ENCODE results near the gene ABCD1. TPM values are rescaled to one million over a fixed set of nuclear protein-coding genes. Genes with fewer than 3 reads are reported as not detected.

ABCD1 gene
- total RNA-seq, 2 donors from 2014 or later = 9.7 to 97.8 TPM

DNA sequence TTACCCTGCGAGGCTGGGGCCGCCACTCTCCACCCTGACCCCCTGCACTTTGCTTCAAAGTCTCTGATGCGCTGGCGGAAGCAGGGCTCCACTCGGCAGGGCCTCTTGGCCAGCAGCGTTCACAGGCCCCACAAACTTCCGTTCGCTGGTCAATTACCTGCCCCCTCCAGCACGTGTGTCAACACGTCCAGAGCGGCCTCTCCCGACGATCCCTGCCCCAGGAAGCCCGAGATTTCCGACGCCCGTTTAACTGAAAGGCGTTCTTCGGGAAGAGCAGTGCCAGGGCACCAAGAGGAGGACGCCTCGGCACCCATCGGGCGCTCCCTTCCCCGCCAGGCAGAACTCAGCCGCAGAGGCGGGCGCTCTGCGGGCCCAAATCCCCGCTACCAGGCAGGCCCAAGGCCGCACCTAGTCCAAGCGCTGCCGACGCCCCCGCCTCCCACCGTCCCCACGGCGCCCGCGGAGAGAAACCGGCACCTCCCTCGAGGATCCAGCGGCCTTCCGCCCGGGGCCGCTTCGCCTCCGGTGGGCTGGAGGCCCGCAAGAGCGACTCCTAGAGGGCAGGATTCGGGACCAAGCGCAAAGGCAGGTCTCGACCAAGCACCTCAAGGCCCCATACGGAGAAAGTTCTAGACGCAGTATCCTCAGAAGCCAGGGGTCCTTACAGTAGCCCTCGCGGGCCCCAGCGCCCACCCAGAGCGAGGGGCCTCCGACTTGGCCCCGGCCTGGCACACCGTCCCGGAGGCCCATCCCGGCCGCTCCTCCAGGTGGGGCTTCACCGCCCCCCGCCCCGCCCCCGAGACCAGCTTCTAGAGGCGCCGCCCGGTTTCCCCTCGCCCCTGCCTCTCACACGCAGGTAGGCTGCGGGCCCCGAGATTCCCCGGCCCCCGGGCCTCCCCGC lies 1.1 kb upstream of the ABCD1 start:
- Histone ChIP-seq H3K4me1 (replicated peaks) (no peaks in the 10 kb centered on the region), H3K9me3 (no peaks in the 10 kb centered on the region), H3K4me3 (peak overlapping the region; percentile 58 to 63), H3K27ac (peak overlapping the region; percentile 84 to 88), H3K27me3 (replicated peaks; ENCODE audit: insufficient read depth) (no peaks in the 10 kb centered on the region), H3K36me3 (no peaks in the 10 kb centered on the region)
- under 1% methylated on average over 28 of the region's 78 CpGs for WGBS
- intact Hi-C loops (cut with DNase I) = no loop called here
- TF ChIP-seq POLR2AphosphoS5 (IDR thresholded peaks at IDR 0.05) (no peak), CTCF (IDR thresholded peaks at IDR 0.05) (peak in 1 of 4 experiments; percentile 9)
- peak; percentile 12 for DNase-seq (ENCODE audit: low spot score)

GRCh38 chrX:153725039-153725831 lies 579 bp downstream of the ABCD1 start:
- no peak for TF ChIP-seq POLR2A (IDR thresholded peaks at IDR 0.05)
- TF ChIP-seq CTCF (IDR thresholded peaks at IDR 0.05) = no peak
- TF ChIP-seq POLR2AphosphoS5 (IDR thresholded peaks at IDR 0.05) = no peak
- no peak for DNase-seq (ENCODE audit: low spot score)
- H3K4me1 ChIP-seq (replicated peaks) = no peaks in the 10 kb centered on the region
- intact Hi-C loops (cut with DNase I) = no loop called here
- no peaks in the 10 kb centered on the region for H3K36me3 ChIP-seq
- peak overlapping the region; percentile 84 to 88 for H3K27ac ChIP-seq
- 60% methylated on average over 35 of the region's 55 CpGs for WGBS
- H3K27me3 ChIP-seq (replicated peaks; ENCODE audit: insufficient read depth) = no peaks in the 10 kb centered on the region
- H3K9me3 ChIP-seq = no peaks in the 10 kb centered on the region
- H3K4me3 ChIP-seq = peak overlapping the region; percentile 58 to 63

DNA sequence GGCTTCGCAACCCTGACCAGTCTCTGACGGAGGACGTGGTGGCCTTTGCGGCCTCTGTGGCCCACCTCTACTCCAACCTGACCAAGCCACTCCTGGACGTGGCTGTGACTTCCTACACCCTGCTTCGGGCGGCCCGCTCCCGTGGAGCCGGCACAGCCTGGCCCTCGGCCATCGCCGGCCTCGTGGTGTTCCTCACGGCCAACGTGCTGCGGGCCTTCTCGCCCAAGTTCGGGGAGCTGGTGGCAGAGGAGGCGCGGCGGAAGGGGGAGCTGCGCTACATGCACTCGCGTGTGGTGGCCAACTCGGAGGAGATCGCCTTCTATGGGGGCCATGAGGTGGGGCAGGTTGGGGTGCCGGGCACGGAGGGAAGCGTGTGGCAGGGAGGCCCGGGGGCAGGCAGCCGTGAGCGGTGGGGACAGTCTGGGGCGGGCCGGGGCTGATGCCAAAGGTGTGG lies 1.2 kb downstream of the ABCD1 start:
- no peak for DNase-seq (ENCODE audit: low spot score)
- no peak overlapping the region for H3K4me3 ChIP-seq
- H3K36me3 ChIP-seq = no peaks in the 10 kb centered on the region
- H3K27ac ChIP-seq = peak overlapping the region; percentile 55 to 76
- no peak for TF ChIP-seq POLR2A (IDR thresholded peaks at IDR 0.05)
- TF ChIP-seq CTCF (IDR thresholded peaks at IDR 0.05) = no peak
- TF ChIP-seq POLR2AphosphoS5 (IDR thresholded peaks at IDR 0.05) = no peak
- H3K27me3 ChIP-seq (replicated peaks; ENCODE audit: insufficient read depth) = no peaks in the 10 kb centered on the region
- WGBS = 86% methylated on average over 15 of the region's 35 CpGs
- H3K4me1 ChIP-seq (replicated peaks) = no peaks in the 10 kb centered on the region
- no peaks in the 10 kb centered on the region for H3K9me3 ChIP-seq
- intact Hi-C loops (cut with DNase I) = no loop called here

- H3K4me1 ChIP-seq (replicated peaks) = no peaks in the 10 kb centered on the region
- H3K4me3 ChIP-seq = no peak overlapping the region
- WGBS = 21% methylated on average over 12 of the region's 35 CpGs
- H3K9me3 ChIP-seq = no peaks in the 10 kb centered on the region
- no peaks in the 10 kb centered on the region for H3K27me3 ChIP-seq (replicated peaks; ENCODE audit: insufficient read depth)
- no peaks in the 10 kb centered on the region for H3K36me3 ChIP-seq
- peak overlapping the region; percentile 55 to 76 for H3K27ac ChIP-seq
- DNase-seq (ENCODE audit: low spot score) = no peak
- intact Hi-C loops (cut with DNase I) = no loop called here
- no peak for TF ChIP-seq POLR2A (IDR thresholded peaks at IDR 0.05)
Observed at GRCh38 chrX:153726286-153727122, 1.8 kb downstream of the ABCD1 start.
